NOMO-1 treated with DMSO at 0.1 percent for 48 hours (cell line): Measurements from ENCODE around the gene CLDN20.
"Not testable (repeated sequence)": the region's sequence is repeated elsewhere in the genome, so short reads cannot be mapped to it uniquely, and the experiment has no call there.

Experiments
- DNase-seq: peaks from one replicate; lab custom pipeline; 2025; ENCODE audit not compliant: unreplicated experiment; lab: John Stamatoyannopoulos, UW

CLDN20 gene

GRCh38 chr6:155263373-155264063 lies at the start of gene CLDN20:
TSS of gene CLDN20 (plus strand) at chr6:155264013. CDS start at chr6:155275720, 11,707 bp downstream.
- no peak for DNase-seq

- no peak for DNase-seq
Measured at GRCh38 chr6:155215906-155216305, 47.9 kb upstream of the CLDN20 start.

- no peak for DNase-seq
Measured at GRCh38 chr6:155216312-155217046, 47.3 kb upstream of the CLDN20 start.

GRCh38 chr6:155218711-155219110 lies 45.1 kb upstream of the CLDN20 start:
- DNase-seq: not testable (repeated sequence)

DNA sequence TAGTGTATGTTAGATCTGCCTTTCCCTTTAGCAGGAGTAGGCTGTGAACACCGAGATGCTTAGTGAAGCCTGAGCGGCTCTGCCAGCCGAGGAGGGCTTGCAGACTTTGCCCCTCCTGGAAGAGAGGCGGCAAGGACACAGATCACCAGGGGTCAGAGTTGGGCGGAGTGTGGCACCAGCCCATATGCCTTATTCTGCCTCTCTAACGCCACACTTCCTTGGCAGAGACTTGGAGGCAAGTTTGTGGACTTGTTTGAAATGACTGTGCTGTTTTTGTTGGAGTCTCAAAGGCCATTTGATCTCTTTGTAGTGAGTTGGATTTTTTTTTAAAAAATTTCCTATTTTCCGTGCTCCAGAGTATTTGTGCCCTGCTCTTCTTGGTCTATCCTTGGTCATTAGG lies 44.5 kb upstream of the CLDN20 start:
- no peak for DNase-seq

DNA sequence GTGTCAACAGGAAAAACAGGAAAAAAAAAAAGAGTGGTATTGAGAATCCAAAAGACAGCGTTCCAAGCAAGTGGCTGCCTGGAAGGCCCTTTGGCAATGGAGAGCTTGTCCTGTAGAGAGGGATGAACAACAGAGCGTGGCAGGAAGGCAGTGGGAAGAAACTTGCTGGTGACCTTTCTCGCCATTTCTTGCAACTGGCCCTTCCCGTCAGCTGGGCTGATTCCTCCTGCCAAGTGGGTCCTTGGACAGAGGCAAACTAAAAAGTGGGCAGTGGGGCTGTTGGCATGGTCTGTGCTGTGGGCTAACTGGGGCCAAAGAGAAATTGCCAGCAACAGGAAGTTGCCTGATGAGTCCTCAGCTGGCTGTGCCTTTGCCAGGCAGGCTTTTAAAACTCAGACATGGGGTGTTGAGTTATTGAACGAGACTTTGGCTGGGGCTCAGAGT lies 43.9 kb upstream of the CLDN20 start:
- no peak for DNase-seq

DNA sequence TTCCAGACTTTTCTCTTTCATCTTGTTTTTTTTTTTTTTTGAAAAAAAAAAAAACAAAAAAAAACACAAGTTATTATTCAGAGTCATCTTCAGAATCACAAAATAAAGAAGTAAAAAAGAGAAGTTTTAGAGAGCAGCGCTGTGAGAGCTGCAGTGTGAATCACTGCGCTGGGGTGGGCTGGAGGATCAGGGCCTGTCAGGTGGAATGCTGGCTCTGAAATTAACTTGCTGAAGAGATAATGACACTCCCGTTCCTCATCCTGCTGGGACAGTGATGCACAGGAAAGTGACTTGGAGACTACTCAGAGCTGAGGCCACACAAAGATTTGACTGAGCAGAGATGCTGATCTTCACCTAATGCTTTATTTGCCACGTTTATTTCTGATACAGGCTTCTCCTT lies 42.7 kb upstream of the CLDN20 start:
- peak; percentile 57 for DNase-seq

- no peak for DNase-seq
Measured at GRCh38 chr6:155222506-155222905, 41.3 kb upstream of the CLDN20 start.

GRCh38 chr6:155223646-155224451 lies 40.0 kb upstream of the CLDN20 start:
- peak; percentile 80 for DNase-seq

- DNase-seq: peak; percentile 42
Measured at GRCh38 chr6:155224618-155225017, 39.2 kb upstream of the CLDN20 start.

- DNase-seq: no peak
Measured at GRCh38 chr6:155227046-155227445, 36.8 kb upstream of the CLDN20 start.

DNA sequence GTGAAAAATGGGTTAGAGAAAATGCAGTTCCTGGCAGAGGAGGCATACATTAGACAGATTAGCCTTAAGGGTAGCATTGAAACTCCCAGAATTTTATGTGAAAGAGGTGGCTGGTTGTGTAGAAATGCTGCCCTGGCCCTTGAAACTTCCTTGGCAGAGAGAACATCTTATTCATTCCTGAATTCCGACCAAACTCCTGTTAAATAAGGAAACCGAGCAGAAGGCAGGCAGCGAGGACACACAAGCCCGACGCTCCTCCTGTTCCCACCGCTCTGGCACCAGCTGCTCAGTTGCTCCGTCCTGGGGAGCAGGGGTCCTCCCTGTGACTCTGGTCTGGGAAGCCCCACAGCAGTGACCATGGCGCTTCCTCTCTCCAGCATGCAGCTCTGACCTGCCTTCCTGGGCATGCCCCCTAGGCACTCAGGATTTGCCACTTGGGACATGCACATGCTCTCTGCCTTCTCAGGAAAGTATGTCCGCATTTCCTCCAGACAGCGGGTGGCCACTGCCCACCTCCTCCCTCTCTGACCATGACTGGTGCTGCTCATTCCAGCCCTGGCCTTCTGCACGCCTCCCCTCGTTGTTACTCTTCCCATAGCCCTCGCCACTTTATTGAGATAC lies 35.2 kb upstream of the CLDN20 start:
- DNase-seq: no peak

DNA sequence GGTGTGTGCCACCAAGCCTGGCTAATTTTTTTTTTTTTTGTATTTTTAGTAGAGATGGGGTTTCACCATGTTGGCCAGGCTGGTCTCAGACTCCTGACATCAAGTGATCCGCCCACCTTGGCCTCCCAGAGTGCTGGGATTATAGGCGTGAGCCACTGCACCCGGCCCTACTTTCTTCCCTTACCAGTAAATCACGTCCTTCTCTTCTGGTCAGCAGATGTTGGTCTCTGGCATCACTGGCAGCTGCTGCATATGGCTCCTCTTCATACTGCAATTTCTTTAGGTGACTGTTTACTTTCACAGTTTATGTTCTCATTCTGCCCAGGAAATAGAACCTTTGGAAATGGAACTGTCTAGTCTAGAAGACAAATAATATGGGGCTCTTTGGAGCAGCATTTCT lies 32.8 kb upstream of the CLDN20 start:
- DNase-seq: not testable (repeated sequence)

DNA sequence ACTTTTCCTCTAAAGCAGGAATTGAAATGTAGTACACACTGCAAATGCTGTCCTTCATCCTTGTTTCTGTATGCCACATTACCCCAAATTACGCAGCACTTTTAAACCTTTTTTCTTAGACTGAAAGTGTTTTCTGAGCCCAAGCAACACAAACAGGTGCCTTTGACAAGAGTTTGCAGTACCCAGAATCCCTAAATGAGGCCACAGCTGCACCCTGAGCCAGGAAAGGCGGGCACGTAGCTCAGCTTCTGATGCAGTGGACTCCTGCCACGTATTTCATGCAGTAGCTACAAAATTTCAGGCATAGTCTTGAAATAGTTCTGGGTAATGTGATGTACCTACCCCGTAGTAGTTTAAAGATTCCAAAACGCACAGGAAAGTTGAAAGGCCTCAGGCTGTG lies 31.0 kb upstream of the CLDN20 start:
- DNase-seq: no peak

- no peak for DNase-seq
Measured at GRCh38 chr6:155234167-155234566, 29.6 kb upstream of the CLDN20 start.

DNA sequence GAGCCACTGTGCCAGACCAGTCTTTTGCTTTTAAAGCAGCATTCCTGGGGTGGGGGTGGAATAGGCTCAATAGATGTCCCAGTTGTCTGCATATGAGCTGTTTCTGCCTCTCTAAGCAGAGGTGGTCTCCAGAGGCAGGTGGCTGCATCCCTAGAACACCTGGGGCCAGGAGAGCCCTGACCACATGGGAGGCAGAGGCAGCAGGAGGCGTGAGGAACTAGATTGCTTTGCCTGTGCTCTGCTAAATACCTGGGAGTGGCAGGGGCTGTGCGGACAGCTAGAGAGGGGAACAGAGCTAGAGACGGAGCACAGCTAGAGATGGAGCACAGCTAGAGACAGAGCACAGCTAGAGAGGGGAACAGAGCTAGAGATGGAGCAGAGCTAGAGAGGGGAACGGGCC lies 29.1 kb upstream of the CLDN20 start:
- DNase-seq: no peak

- DNase-seq: no peak
Measured at GRCh38 chr6:155235087-155235486, 28.7 kb upstream of the CLDN20 start.

GRCh38 chr6:155237613-155238012 lies 26.2 kb upstream of the CLDN20 start:
- no peak for DNase-seq

DNA sequence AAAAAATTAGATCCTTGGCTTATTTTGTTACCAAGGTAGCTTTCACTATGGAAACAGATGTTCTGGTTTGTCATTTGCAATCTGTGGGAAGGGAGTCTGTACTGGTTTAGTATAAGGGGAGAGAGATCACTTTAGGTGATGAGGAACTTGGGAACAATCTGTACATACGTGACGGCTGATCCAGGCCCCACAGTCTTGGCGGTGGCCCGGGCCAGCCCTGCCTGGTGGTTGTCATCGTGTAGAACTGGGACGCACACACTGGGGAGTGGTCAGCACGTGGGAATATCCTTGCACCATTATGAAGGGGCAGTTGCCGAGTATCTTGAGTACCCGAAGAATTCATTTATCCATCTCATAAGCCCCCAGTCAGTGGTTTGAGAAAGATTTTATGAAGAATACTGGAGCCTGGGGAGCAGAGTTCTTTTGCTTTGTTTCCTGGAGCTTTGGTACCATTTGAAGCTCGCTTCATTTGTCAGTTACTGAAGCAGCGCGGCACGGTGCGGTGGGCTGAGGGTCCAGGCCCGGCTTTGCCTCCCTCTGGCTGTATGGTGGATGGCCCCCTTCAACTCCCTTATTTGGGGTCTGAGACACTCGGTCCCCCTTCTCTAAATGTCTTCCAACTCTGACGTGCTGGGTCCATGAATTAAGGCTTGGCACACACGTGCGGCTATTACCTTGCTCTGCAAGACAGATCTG lies 22.8 kb upstream of the CLDN20 start:
- DNase-seq: no peak

GRCh38 chr6:155241966-155242365 lies 21.8 kb upstream of the CLDN20 start:
- no peak for DNase-seq

GRCh38 chr6:155244434-155244833 lies 19.4 kb upstream of the CLDN20 start:
- DNase-seq: no peak
